IMR-90 (cell line): Measurements from ENCODE around the gene RNF41. TPM values are rescaled to one million over a fixed set of nuclear protein-coding genes. Genes with fewer than 3 reads are reported as not detected.

Experiments
- ATAC-seq: fragments of 200-7000 bp; cut with Tn5 transposase; 2 replicates; pipeline ENCODE4 v1.9.1; 2020; ENCODE audit warnings: low read depth, mild to moderate bottlenecking, moderate library complexity
- BruUV-seq: library from RNA; stranded (reverse); fragments of 400-500 nt; replicated peaks from 2 replicates; lab custom pipeline; 2021; lab: Mats Ljungman, UMichigan
- CTCF ChIA-PET: fragments of 300-600 bp; formaldehyde crosslinking; extraction: SDS; loops from one replicate; lab custom pipeline; 2021; ENCODE audit warnings: antibody characterized with exemption; lab: Yijun Ruan, JAX
- POLR2A ChIA-PET: fragments of 300-600 bp; sonication (Branson Sonifier 250); formaldehyde crosslinking; loops from one replicate; lab custom pipeline; 2022; ENCODE audit warnings: antibody characterized with exemption; ENCODE audit not compliant: unreplicated experiment; lab: Charles Lee
- DNase-seq: peaks from one replicate; pipeline ENCODE4 v3.0.0; 2013
- H2AFZ ChIP-seq: replicated peaks from 2 replicates; pipeline ENCODE3; 2013; ENCODE audit warnings: low read length, mild to moderate bottlenecking; ENCODE audit not compliant: poor library complexity
- H2AK5ac ChIP-seq: 2 replicates; pipeline ENCODE4 v1.6.1; 2013; ENCODE audit warnings: low read depth, low read length, inconsistent platforms
- H2AK9ac ChIP-seq: replicated peaks from 2 replicates; pipeline ENCODE3; 2013; ENCODE audit warnings: mild to moderate bottlenecking, low read depth, low read length, moderate library complexity; ENCODE audit not compliant: poor library complexity
- H2BK120ac ChIP-seq: 2 replicates; pipeline ENCODE4 v1.6.1; 2013; ENCODE audit warnings: low read depth, low read length, inconsistent platforms
- H2BK15ac ChIP-seq: 3 replicates; pipeline ENCODE4 v1.6.1; 2013; ENCODE audit warnings: low read depth, low read length, inconsistent platforms
- H2BK20ac ChIP-seq: 2 replicates; pipeline ENCODE4 v1.6.1; 2013; ENCODE audit warnings: low read depth, mild to moderate bottlenecking, inconsistent platforms, low read length, moderate library complexity
- H2BK5ac ChIP-seq: 2 replicates; pipeline ENCODE4 v1.6.1; 2013; ENCODE audit warnings: mild to moderate bottlenecking, low read depth, low read length, inconsistent platforms; ENCODE audit not compliant: poor library complexity, severe bottlenecking
- H3K14ac ChIP-seq: replicated peaks from 2 replicates; pipeline ENCODE4 v1.6.1; 2013; ENCODE audit warnings: low read depth, low read length, inconsistent platforms
- H3K18ac ChIP-seq: 2 replicates; pipeline ENCODE4 v1.6.1; 2013; ENCODE audit warnings: low read depth, low read length, control low read depth
- H3K23ac ChIP-seq: 2 replicates; pipeline ENCODE4 v1.6.1; 2013; ENCODE audit warnings: low read depth, low read length, inconsistent platforms
- H3K27ac ChIP-seq: 2 replicates; pipeline ENCODE4 v1.5.1; 2013; ENCODE audit warnings: mild to moderate bottlenecking, control low read depth, low read length; ENCODE audit not compliant: insufficient read depth
- H3K27me3 ChIP-seq: 2 replicates; pipeline ENCODE4 v1.6.1; 2013; ENCODE audit warnings: low read length; ENCODE audit not compliant: control insufficient read depth, insufficient read depth
- H3K36me3 ChIP-seq: 2 replicates; pipeline ENCODE4 v1.6.1; 2013; ENCODE audit warnings: low read length, mixed read lengths; ENCODE audit not compliant: control insufficient read depth, insufficient read depth
- H3K4ac ChIP-seq: 2 replicates; pipeline ENCODE4 v1.6.1; 2013; ENCODE audit warnings: low read depth, low read length, inconsistent platforms
- H3K4me1 ChIP-seq: 2 replicates; pipeline ENCODE4 v1.6.1; 2013; ENCODE audit warnings: low read length, mixed read lengths; ENCODE audit not compliant: control insufficient read depth, insufficient read depth
- H3K4me2 ChIP-seq: 2 replicates; pipeline ENCODE4 v1.6.1; 2013; ENCODE audit warnings: low read depth, mild to moderate bottlenecking, control low read depth, low read length, moderate library complexity
- H3K4me3 ChIP-seq: 2 replicates; pipeline ENCODE4 v1.5.1; 2013; ENCODE audit warnings: low read depth, mild to moderate bottlenecking, control low read depth, low read length, moderate library complexity; ENCODE audit not compliant: insufficient read depth
- H3K56ac ChIP-seq: 2 replicates; pipeline ENCODE4 v1.6.1; 2013; ENCODE audit warnings: low read length, inconsistent platforms; ENCODE audit not compliant: insufficient read depth; ENCODE audit errors: extremely low read depth
- H3K79me1 ChIP-seq, 2 experiments: 2 replicates each; pipeline ENCODE4 v1.6.1; 2013; ENCODE audit warnings: low read length in 2 of 2, inconsistent platforms in 1 of 2, low read depth in 1 of 2
- H3K9ac ChIP-seq: 2 replicates; pipeline ENCODE4 v1.6.1; 2013; ENCODE audit warnings: low read depth, low read length, control low read depth
- H3K9me1 ChIP-seq: 2 replicates; pipeline ENCODE4 v1.6.1; 2013; ENCODE audit warnings: low read length, inconsistent platforms; ENCODE audit not compliant: insufficient read depth
- H3K9me3 ChIP-seq: 2 replicates; pipeline ENCODE4 v1.6.1; 2013; ENCODE audit warnings: low read length; ENCODE audit not compliant: control insufficient read depth, insufficient read depth
- H4K20me1 ChIP-seq: 2 replicates; pipeline ENCODE4 v1.6.1; 2013; ENCODE audit warnings: low read length, inconsistent platforms; ENCODE audit not compliant: insufficient read depth
- H4K5ac ChIP-seq: 2 replicates; pipeline ENCODE4 v1.6.1; 2013; ENCODE audit warnings: mild to moderate bottlenecking, low read depth, low read length, control low read depth
- H4K8ac ChIP-seq, 2 experiments: 2 replicates each; pipeline ENCODE4 v1.6.1; 2013; ENCODE audit warnings: low read depth in 2 of 2, low read length in 2 of 2, control low read depth in 1 of 2, inconsistent platforms in 1 of 2
- H4K91ac ChIP-seq: 2 replicates; pipeline ENCODE4 v1.6.1; 2013; ENCODE audit warnings: low read depth, low read length, inconsistent platforms; ENCODE audit not compliant: insufficient read depth
- BHLHE40 ChIP-seq: fragments of 150-350 bp; IDR thresholded peaks from 2 replicates; pipeline ENCODE4 v1.6.1; 2016; ENCODE audit warnings: mild to moderate bottlenecking, low read depth, low read length
- CEBPB ChIP-seq: IDR thresholded peaks from 2 replicates; pipeline ENCODE4 v1.6.1; 2012; ENCODE audit warnings: low read depth, low read length, improper control_type of control experiment
- CHD1 ChIP-seq: IDR thresholded peaks from 2 replicates; pipeline ENCODE4 v1.6.1; 2012; ENCODE audit warnings: low read depth, low read length, improper control_type of control experiment
- CTCF ChIP-seq: conservative IDR thresholded peaks from 2 replicates; pipeline ENCODE4 v1.5.1; 2012; ENCODE audit warnings: mild to moderate bottlenecking, low read depth, low read length, improper control_type of control experiment
- ELK1 ChIP-seq: fragments of 150-350 bp; IDR thresholded peaks from 2 replicates; pipeline ENCODE4 v1.6.1; 2016; ENCODE audit warnings: low read depth, mild to moderate bottlenecking, low read length, moderate library complexity, borderline replicate concordance
- FOS ChIP-seq: fragments of 150-350 bp; IDR thresholded peaks from 2 replicates; pipeline ENCODE4 v1.6.1; 2016; ENCODE audit warnings: low read depth, low read length
- MAFK ChIP-seq: IDR thresholded peaks from 2 replicates; pipeline ENCODE4 v1.6.1; 2012; ENCODE audit warnings: low read depth, low read length, improper control_type of control experiment
- MAZ ChIP-seq: IDR thresholded peaks from 2 replicates; pipeline ENCODE4 v1.6.1; 2012; ENCODE audit warnings: low read depth, mild to moderate bottlenecking, low read length, improper control_type of control experiment, moderate library complexity, borderline replicate concordance
- MXI1 ChIP-seq: IDR thresholded peaks from 2 replicates; pipeline ENCODE4 v1.6.1; 2012; ENCODE audit warnings: low read depth, mild to moderate bottlenecking, low read length, moderate library complexity, borderline replicate concordance
- NFE2L2 ChIP-seq: fragments of 150-350 bp; IDR thresholded peaks from 2 replicates; pipeline ENCODE4 v1.6.1; 2016; ENCODE audit warnings: low read depth, mild to moderate bottlenecking, low read length
- POLR2A ChIP-seq: IDR thresholded peaks from 2 replicates; pipeline ENCODE4 v1.6.1; 2012; ENCODE audit warnings: mild to moderate bottlenecking, low read depth, low read length
- RAD21 ChIP-seq: IDR thresholded peaks from 2 replicates; pipeline ENCODE4 v1.6.1; 2012; ENCODE audit warnings: low read length, improper control_type of control experiment
- RCOR1 ChIP-seq: IDR thresholded peaks from 2 replicates; pipeline ENCODE4 v1.6.1; 2012; ENCODE audit warnings: mild to moderate bottlenecking, low read length, improper control_type of control experiment; ENCODE audit not compliant: insufficient replicate concordance
- RFX5 ChIP-seq: IDR thresholded peaks from 2 replicates; pipeline ENCODE4 v1.8.0; 2012; ENCODE audit warnings: low read depth, mild to moderate bottlenecking, low read length, moderate library complexity
- SMC3 ChIP-seq: fragments of 150-350 bp; IDR thresholded peaks from 2 replicates; pipeline ENCODE4 v1.6.1; 2016; ENCODE audit warnings: low read depth, mild to moderate bottlenecking, antibody characterized with exemption, low read length, moderate library complexity
- USF2 ChIP-seq: fragments of 150-350 bp; IDR thresholded peaks from 2 replicates; pipeline ENCODE4 v1.6.1; 2017; ENCODE audit warnings: mild to moderate bottlenecking, antibody characterized with exemption, low read length, low read depth
- WGBS, 2 experiments: methylation state at CpG; one replicate each; pipeline versions ENCODE4 v1.1.5 to v1.1.7; 2013; ENCODE audit warnings: missing lambda C conversion rate in 2 of 2; ENCODE audit not compliant: insufficient read length in 1 of 2; ENCODE audit errors: extremely low coverage in 2 of 2; 5-methylcytosine and 5-hydroxymethylcytosine counted together
- dilution Hi-C: fragments of 300-500 bp; cut with HindIII; formaldehyde crosslinking; loops from one replicate; pipeline ENCODE4 v1.14.3; 2018; ENCODE audit warnings: low sequenced_read_pairs; ENCODE audit not compliant: unreplicated experiment
- in situ Hi-C: fragments of 300-500 bp; cut with MboI; formaldehyde crosslinking; loops from 3 replicates; pipeline ENCODE4 v1.14.3; 2019; ENCODE audit warnings: low sequenced_read_pairs, inconsistent platforms, mixed read lengths
- intact Hi-C: fragments of 100-400 bp; cut with micrococcal nuclease; formaldehyde crosslinking; loops from 2 replicates; pipeline ENCODE4 v1.10.0; 2022
- polyA plus RNA-seq, 3 experiments: library from polyadenylated mRNA; depleted of rRNA; stranded (reverse); fragments of >200 nt; gene quantifications; 2 replicates each; pipeline ENCODE4 v1.2.3, GENCODE V29; 2012; ENCODE audit warnings: low replicate concordance in 1 of 3
- total RNA-seq: library from RNA; depleted of rRNA; stranded (reverse); fragments of >200 nt; gene quantifications from 2 replicates; pipeline ENCODE4 v1.2.3, GENCODE V29; 2012

Gene RNF41
- total and polyA plus RNA-seq, 2 of the 4 experiments (the other 2 are of a cell fraction): 112 to 272 TPM

GRCh38 chr12:56253091-56253490 is 31.4 kb upstream of the RNF41 start:
- Histone ChIP-seq H4K91ac (no peak overlapping the region), H4K5ac (no peak overlapping the region), H3K4me3 (no peak overlapping the region), H3K27ac (no peak overlapping the region), H3K4me2 (no peak overlapping the region), H2BK15ac (no peak overlapping the region), H3K9ac (no peak overlapping the region), H2AFZ (no peak overlapping the region), H3K9me1 (peaks cover 22% of the 10 kb centered on the region), H3K4ac (no peak overlapping the region), H4K8ac (no peak overlapping the region), H3K23ac (no peak overlapping the region), H4K20me1 (peaks cover 52% of the 10 kb centered on the region), H2BK120ac (no peak overlapping the region), H3K27me3 (no peaks in the 10 kb centered on the region), H3K56ac (no peak overlapping the region), H3K36me3 (peaks cover 71% of the 10 kb centered on the region), H3K4me1 (peaks cover 12% of the 10 kb centered on the region), H2BK5ac (no peak overlapping the region), H2AK5ac (no peak overlapping the region), H2BK20ac (no peak overlapping the region), H3K79me1 (peaks cover 43 to 73% of the 10 kb centered on the region in 2 experiments), H2AK9ac (no peak overlapping the region), H3K14ac (no peak overlapping the region), H3K9me3 (no peaks in the 10 kb centered on the region), H3K18ac (no peak overlapping the region)
- no TSS peak for BruUV-seq
- CTCF ChIA-PET: no interaction called here
- DNase-seq (no peak), ATAC-seq (no peak)
- TF ChIP-seq MAZ (no peak), SMC3 (no peak), CHD1 (no peak), RCOR1 (no peak), USF2 (no peak), RFX5 (no peak), CTCF (no peak), FOS (no peak), NFE2L2 (no peak), RAD21 (no peak), BHLHE40 (no peak), POLR2A (no peak), MAFK (no peak), MXI1 (no peak), ELK1 (no peak), CEBPB (no peak)
- dilution Hi-C loops: no loop called here
- in situ Hi-C loops: no loop called here
- 98% methylated on average over 7 of the region's 11 CpGs; no CpG with 5 or more reads in 1 of the 2 experiments for WGBS, 2 experiments
- intact Hi-C loops: no loop called here
- POLR2A ChIA-PET: no interaction called here
